SK-N-SH (cell line): ENCODE measurements around the gene RREB1. TPM values are rescaled to one million over a fixed set of nuclear protein-coding genes. Genes with fewer than 3 reads are reported as not detected.

Experiments used
- CTCF ChIA-PET: fragments of 300-600, 350-600 bp; formaldehyde crosslinking; extraction: SDS; loops from one replicate; lab custom pipeline; 2021; lab: Yijun Ruan, JAX
- POLR2A ChIA-PET: fragments of 350-600 bp; sonication (Branson Sonifier 250); formaldehyde crosslinking; extraction: SDS; loops from one replicate; lab custom pipeline; 2020; ENCODE audit warnings: antibody characterized with exemption, inconsistent platforms; lab: Yijun Ruan, JAX
- DNase-seq: peaks from one replicate; pipeline ENCODE4 v3.0.0; 2012
- H2AFZ ChIP-seq: fragments of 200-600 bp; sonication (generic); 2 replicates; pipeline ENCODE4 v1.8.1; 2016; ENCODE audit warnings: antibody characterized with exemption, mild to moderate bottlenecking, low read depth
- H3F3A ChIP-seq: fragments of 200-600 bp; sonication (generic); replicated peaks from 2 replicates; pipeline ENCODE3; 2016; ENCODE audit warnings: antibody characterized with exemption, mild to moderate bottlenecking; ENCODE audit not compliant: insufficient read depth
- H3K27ac ChIP-seq, 2 experiments: fragments of 200-500 bp in 1 of 2; fragments of 200-600 bp in 1 of 2; sonication (Bioruptor generic) in 1 of 2; sonication (generic), shearing (Covaris generic) in 1 of 2; 2 replicates each; pipeline versions ENCODE4 v1.5.1 to v1.6.1; 2014 to 2016; ENCODE audit warnings: low read depth in 2 of 2, inconsistent platforms in 1 of 2, low read length in 1 of 2, mild to moderate bottlenecking in 1 of 2, mixed read lengths in 1 of 2
- H3K27me3 ChIP-seq: fragments of 200-600 bp; sonication (generic), shearing (Covaris generic); 2 replicates; pipeline ENCODE4 v1.6.1; 2016; ENCODE audit warnings: mixed run types; ENCODE audit not compliant: insufficient read depth
- H3K36me3 ChIP-seq, 2 experiments: fragments of 200-500 bp in 1 of 2; fragments of 200-600 bp in 1 of 2; sonication (Bioruptor generic) in 1 of 2; sonication (generic) in 1 of 2; replicated peaks in 1 of 2; 2 replicates each; pipeline versions ENCODE3 to v1.5.1; 2014 to 2016; ENCODE audit warnings: low read length in 1 of 2, mild to moderate bottlenecking in 1 of 2; ENCODE audit not compliant: insufficient read depth in 2 of 2, control insufficient read depth in 1 of 2
- H3K4me1 ChIP-seq, 2 experiments: fragments of 200-500 bp in 1 of 2; fragments of 200-600 bp in 1 of 2; sonication (Bioruptor generic) in 1 of 2; sonication (generic), shearing (Covaris generic) in 1 of 2; 2 replicates each; pipeline versions ENCODE4 v1.5.1 to v1.6.1; 2014 to 2016; ENCODE audit warnings: low read depth in 1 of 2, low read length in 1 of 2, mixed run types in 1 of 2; ENCODE audit not compliant: insufficient read depth in 2 of 2, control insufficient read depth in 1 of 2
- H3K4me2 ChIP-seq: fragments of 200-600 bp; sonication (generic), shearing (Covaris generic); 2 replicates; pipeline ENCODE4 v1.6.1; 2017; ENCODE audit warnings: mixed run types
- H3K4me3 ChIP-seq, 2 experiments: fragments of 200-500 bp in 1 of 2; fragments of 200-600 bp in 1 of 2; sonication (Bioruptor generic) in 1 of 2; sonication (generic), shearing (Covaris generic) in 1 of 2; 2 replicates each; pipeline versions ENCODE4 v1.5.1 to v1.8.1; 2014 to 2016; ENCODE audit warnings: low read depth in 2 of 2, inconsistent platforms in 1 of 2, low read length in 1 of 2, mild to moderate bottlenecking in 1 of 2, mixed read lengths in 1 of 2, moderate library complexity in 1 of 2
- H3K79me2 ChIP-seq: fragments of 200-600 bp; sonication (generic); 2 replicates; pipeline ENCODE4 v1.8.1; 2017; ENCODE audit warnings: mild to moderate bottlenecking; ENCODE audit not compliant: insufficient read depth
- H3K9ac ChIP-seq: fragments of 200-600 bp; sonication (generic); 2 replicates; pipeline ENCODE4 v1.6.1; 2017; ENCODE audit warnings: mixed run types
- H3K9me2 ChIP-seq: fragments of 200-600 bp; sonication (generic); 2 replicates; pipeline ENCODE4 v1.6.1; 2017; ENCODE audit warnings: mixed run types
- H3K9me3 ChIP-seq: fragments of 200-600 bp; sonication (generic); 2 replicates; pipeline ENCODE4 v1.6.1; 2017; ENCODE audit warnings: mixed run types, mild to moderate bottlenecking, moderate library complexity
- H4K20me1 ChIP-seq: fragments of 200-600 bp; sonication (generic); 2 replicates; pipeline ENCODE4 v1.6.1; 2017; ENCODE audit warnings: mild to moderate bottlenecking, mixed run types; ENCODE audit not compliant: insufficient read depth
- EZH2phosphoT487 ChIP-seq: fragments of 200-600 bp; sonication (generic); IDR thresholded peaks from 2 replicates; pipeline ENCODE4 v1.6.1; 2017; ENCODE audit warnings: low read depth, mixed run types, mild to moderate bottlenecking, antibody characterized with exemption, moderate library complexity, borderline replicate concordance
- GABPA ChIP-seq: IDR thresholded peaks from 2 replicates; pipeline ENCODE4 v1.4.0; 2012; ENCODE audit warnings: low read depth, mild to moderate bottlenecking
- MEF2A ChIP-seq: IDR thresholded peaks from 2 replicates; pipeline ENCODE4 v1.4.0; 2012; ENCODE audit warnings: low read depth, borderline replicate concordance
- NRF1 ChIP-seq: IDR thresholded peaks from 2 replicates; pipeline ENCODE4 v1.6.1; 2012; ENCODE audit warnings: low read depth, mild to moderate bottlenecking, low read length
- POLR2AphosphoS5 ChIP-seq: IDR thresholded peaks from 2 replicates; pipeline ENCODE4 v1.6.1; 2012; ENCODE audit warnings: low read depth, low read length
- RAD21 ChIP-seq: IDR thresholded peaks from 2 replicates; pipeline ENCODE4 v1.6.1; 2012; ENCODE audit warnings: mild to moderate bottlenecking, low read length
- RCOR1 ChIP-seq: fragments of 150-350 bp; IDR thresholded peaks from 2 replicates; pipeline ENCODE4 v1.6.1; 2017; ENCODE audit warnings: antibody characterized with exemption, low read length
- SIN3A ChIP-seq: IDR thresholded peaks from 2 replicates; pipeline ENCODE4 v1.6.1; 2012; ENCODE audit warnings: low read depth, mild to moderate bottlenecking, low read length, moderate library complexity, borderline replicate concordance
- TAF1 ChIP-seq: IDR thresholded peaks from 2 replicates; pipeline ENCODE4 v1.6.1; 2012; ENCODE audit warnings: low read depth, mild to moderate bottlenecking, low read length, moderate library complexity, borderline replicate concordance
- TCF12 ChIP-seq: IDR thresholded peaks from 2 replicates; pipeline ENCODE4 v1.4.0; 2012
- TEAD4 ChIP-seq: IDR thresholded peaks from 2 replicates; pipeline ENCODE4 v1.4.0; 2012; ENCODE audit warnings: mild to moderate bottlenecking, borderline replicate concordance; ENCODE audit not compliant: insufficient read depth
- YY1 ChIP-seq: IDR thresholded peaks from 2 replicates; pipeline ENCODE4 v1.4.0; 2012; ENCODE audit warnings: low read depth, mild to moderate bottlenecking
- WGBS: methylation state at CpG from one replicate; pipeline ENCODE4 v1.1.6; 2017; ENCODE audit warnings: low lambda C conversion rate; 5-methylcytosine and 5-hydroxymethylcytosine counted together
- polyA plus RNA-seq, 3 experiments: library from polyadenylated mRNA; depleted of rRNA; stranded (reverse); fragments of >200 nt; gene quantifications; 2 replicates each; pipeline ENCODE4 v1.2.3, GENCODE V29; 2012
- TF ChIP-seq, protein P1 (sequence below): IDR thresholded peaks from 2 replicates; pipeline ENCODE4 v1.4.0; 2012; ENCODE audit warnings: low read depth, borderline replicate concordance
- TF ChIP-seq, protein P2 (sequence below): IDR thresholded peaks from 2 replicates; pipeline ENCODE4 v1.6.1; 2012; ENCODE audit warnings: mild to moderate bottlenecking, low read depth, low read length, moderate library complexity
- TF ChIP-seq, protein P3 (sequence below): IDR thresholded peaks from 2 replicates; pipeline ENCODE4 v1.4.0; 2012; ENCODE audit warnings: low read depth
- TF ChIP-seq, protein P4 (sequence below): IDR thresholded peaks from 2 replicates; pipeline ENCODE4; 2012
- TF ChIP-seq, protein P5 (sequence below): fragments of 150-350 bp; IDR thresholded peaks from 2 replicates; pipeline ENCODE4 v1.6.1; 2016; ENCODE audit warnings: mild to moderate bottlenecking, low read depth, low read length

Gene RREB1
- polyA plus RNA-seq, 1 of the 3 experiments (the other 2 are of a cell fraction), result 2.0 TPM

DNA sequence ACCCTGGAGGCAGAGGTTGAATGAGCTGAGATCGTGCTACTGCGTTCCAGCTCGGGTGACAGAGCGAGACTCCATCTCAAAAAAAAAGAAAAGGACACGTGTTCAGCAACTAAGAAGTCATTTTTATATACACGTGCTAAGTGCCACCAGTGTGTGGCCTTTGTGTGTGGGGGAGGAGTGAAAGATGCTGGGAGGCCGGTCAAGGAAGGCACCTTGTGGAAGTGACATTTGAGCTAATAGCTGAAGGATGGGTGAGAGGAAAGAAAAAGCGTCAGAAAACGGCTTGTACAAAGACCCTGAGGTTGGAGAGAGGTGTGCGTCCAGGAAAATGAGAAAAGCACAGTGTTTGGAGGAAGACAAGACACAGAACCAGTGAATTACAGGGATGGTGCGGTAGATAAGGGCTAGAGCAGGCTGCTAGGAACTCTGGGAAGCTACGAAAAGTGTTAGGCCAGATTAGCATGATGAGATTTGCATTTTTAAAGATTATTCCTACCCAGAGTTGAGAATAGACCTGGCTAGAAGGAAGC, 11.6 kb downstream of the RREB1 start (continued):
- TF ChIP-seq, protein P1, sequence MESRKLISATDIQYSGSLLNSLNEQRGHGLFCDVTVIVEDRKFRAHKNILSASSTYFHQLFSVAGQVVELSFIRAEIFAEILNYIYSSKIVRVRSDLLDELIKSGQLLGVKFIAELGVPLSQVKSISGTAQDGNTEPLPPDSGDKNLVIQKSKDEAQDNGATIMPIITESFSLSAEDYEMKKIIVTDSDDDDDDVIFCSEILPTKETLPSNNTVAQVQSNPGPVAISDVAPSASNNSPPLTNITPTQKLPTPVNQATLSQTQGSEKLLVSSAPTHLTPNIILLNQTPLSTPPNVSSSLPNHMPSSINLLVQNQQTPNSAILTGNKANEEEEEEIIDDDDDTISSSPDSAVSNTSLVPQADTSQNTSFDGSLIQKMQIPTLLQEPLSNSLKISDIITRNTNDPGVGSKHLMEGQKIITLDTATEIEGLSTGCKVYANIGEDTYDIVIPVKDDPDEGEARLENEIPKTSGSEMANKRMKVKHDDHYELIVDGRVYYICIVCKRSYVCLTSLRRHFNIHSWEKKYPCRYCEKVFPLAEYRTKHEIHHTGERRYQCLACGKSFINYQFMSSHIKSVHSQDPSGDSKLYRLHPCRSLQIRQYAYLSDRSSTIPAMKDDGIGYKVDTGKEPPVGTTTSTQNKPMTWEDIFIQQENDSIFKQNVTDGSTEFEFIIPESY, result no peak
- TF ChIP-seq MEF2A (no peak), POLR2AphosphoS5 (no peak), RCOR1 (no peak), EZH2phosphoT487 (no peak), TAF1 (no peak), RAD21 (no peak), SIN3A (no peak)
- TF ChIP-seq, protein P2, sequence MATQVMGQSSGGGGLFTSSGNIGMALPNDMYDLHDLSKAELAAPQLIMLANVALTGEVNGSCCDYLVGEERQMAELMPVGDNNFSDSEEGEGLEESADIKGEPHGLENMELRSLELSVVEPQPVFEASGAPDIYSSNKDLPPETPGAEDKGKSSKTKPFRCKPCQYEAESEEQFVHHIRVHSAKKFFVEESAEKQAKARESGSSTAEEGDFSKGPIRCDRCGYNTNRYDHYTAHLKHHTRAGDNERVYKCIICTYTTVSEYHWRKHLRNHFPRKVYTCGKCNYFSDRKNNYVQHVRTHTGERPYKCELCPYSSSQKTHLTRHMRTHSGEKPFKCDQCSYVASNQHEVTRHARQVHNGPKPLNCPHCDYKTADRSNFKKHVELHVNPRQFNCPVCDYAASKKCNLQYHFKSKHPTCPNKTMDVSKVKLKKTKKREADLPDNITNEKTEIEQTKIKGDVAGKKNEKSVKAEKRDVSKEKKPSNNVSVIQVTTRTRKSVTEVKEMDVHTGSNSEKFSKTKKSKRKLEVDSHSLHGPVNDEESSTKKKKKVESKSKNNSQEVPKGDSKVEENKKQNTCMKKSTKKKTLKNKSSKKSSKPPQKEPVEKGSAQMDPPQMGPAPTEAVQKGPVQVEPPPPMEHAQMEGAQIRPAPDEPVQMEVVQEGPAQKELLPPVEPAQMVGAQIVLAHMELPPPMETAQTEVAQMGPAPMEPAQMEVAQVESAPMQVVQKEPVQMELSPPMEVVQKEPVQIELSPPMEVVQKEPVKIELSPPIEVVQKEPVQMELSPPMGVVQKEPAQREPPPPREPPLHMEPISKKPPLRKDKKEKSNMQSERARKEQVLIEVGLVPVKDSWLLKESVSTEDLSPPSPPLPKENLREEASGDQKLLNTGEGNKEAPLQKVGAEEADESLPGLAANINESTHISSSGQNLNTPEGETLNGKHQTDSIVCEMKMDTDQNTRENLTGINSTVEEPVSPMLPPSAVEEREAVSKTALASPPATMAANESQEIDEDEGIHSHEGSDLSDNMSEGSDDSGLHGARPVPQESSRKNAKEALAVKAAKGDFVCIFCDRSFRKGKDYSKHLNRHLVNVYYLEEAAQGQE, result no peak
- TF ChIP-seq, protein P3, sequence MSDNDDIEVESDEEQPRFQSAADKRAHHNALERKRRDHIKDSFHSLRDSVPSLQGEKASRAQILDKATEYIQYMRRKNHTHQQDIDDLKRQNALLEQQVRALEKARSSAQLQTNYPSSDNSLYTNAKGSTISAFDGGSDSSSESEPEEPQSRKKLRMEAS, result no peak

DNA sequence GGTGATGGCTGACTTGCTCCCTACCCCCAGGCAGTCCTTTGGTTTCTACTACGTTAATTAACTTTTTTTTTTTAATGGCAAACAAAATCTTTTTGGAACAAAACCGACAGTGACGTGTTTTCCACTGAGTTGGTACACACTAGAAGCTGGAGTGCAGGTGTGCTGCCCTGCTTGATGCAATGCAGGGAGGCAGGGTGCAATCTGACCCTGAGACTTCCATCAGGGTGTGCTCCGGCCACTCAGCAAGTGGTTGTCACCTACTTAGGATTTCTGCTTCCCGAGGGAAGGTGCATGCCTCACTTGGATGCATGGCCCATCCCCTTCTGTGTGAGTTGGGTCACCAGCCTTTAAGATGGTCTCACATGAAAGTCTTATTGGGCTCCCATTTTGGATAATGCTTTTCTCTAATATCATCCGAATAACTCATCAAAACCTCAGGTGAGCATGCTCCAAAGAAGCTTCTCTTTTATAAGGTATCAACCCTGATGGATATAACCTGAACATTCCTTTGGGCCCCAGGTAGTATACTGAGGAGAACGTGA, 14.0 kb downstream of the RREB1 start:
- H3K9ac ChIP-seq, result no peak overlapping the region
- H4K20me1 ChIP-seq, result peaks cover 56% of the 10 kb centered on the region
- H3K4me3 ChIP-seq, result no peak overlapping the region
- H3K36me3 ChIP-seq, result no peaks in the 10 kb centered on the region
- no peak overlapping the region for H2AFZ ChIP-seq
- no peak overlapping the region for H3K4me2 ChIP-seq
- ChIA-PET POLR2A (no interaction called here), CTCF (no interaction called here)
- no peaks in the 10 kb centered on the region for H3K9me3 ChIP-seq
- H3F3A ChIP-seq, result no peaks in the 10 kb centered on the region
- WGBS, result 63% methylated on average over 7 of the region's 7 CpGs
- no peaks in the 10 kb centered on the region for H3K9me2 ChIP-seq
- H3K27ac ChIP-seq, result no peak overlapping the region
- no peaks in the 10 kb centered on the region for H3K4me1 ChIP-seq
- no peak for DNase-seq
- H3K79me2 ChIP-seq, result peaks cover 99% of the 10 kb centered on the region
- H3K27me3 ChIP-seq, result no peaks in the 10 kb centered on the region
- TF ChIP-seq MEF2A, result no peak
- TF ChIP-seq, protein P3, result no peak
- TF ChIP-seq TEAD4, result no peak
- TF ChIP-seq YY1, result no peak
- TF ChIP-seq GABPA, result no peak
- TF ChIP-seq, protein P4, sequence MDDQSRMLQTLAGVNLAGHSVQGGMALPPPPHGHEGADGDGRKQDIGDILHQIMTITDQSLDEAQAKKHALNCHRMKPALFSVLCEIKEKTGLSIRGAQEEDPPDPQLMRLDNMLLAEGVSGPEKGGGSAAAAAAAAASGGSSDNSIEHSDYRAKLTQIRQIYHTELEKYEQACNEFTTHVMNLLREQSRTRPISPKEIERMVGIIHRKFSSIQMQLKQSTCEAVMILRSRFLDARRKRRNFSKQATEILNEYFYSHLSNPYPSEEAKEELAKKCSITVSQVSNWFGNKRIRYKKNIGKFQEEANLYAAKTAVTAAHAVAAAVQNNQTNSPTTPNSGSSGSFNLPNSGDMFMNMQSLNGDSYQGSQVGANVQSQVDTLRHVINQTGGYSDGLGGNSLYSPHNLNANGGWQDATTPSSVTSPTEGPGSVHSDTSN, result no peak
- TF ChIP-seq, protein P5, sequence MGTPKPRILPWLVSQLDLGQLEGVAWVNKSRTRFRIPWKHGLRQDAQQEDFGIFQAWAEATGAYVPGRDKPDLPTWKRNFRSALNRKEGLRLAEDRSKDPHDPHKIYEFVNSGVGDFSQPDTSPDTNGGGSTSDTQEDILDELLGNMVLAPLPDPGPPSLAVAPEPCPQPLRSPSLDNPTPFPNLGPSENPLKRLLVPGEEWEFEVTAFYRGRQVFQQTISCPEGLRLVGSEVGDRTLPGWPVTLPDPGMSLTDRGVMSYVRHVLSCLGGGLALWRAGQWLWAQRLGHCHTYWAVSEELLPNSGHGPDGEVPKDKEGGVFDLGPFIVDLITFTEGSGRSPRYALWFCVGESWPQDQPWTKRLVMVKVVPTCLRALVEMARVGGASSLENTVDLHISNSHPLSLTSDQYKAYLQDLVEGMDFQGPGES, result no peak
- TF ChIP-seq TCF12, result no peak
- TF ChIP-seq NRF1, result no peak
- TF ChIP-seq, protein P2, result no peak
- no peak for TF ChIP-seq TAF1
